Endothelial cell of umbilical vein (primary cell): ENCODE data around the gene NR5A1. TPM values are rescaled to one million over a fixed set of nuclear protein-coding genes. Genes with fewer than 3 reads are reported as not detected.

Experiments
- BruUV-seq: library from RNA; stranded (reverse); fragments of 400-500 nt; replicated peaks from 2 replicates; lab custom pipeline; 2021; lab: Mats Ljungman, UMichigan
- CTCF ChIA-PET: fragments of 300-600, 350-600 bp; sonication (Branson Sonifier 250); formaldehyde crosslinking; loops from one replicate; lab custom pipeline; 2021; ENCODE audit warnings: antibody characterized with exemption, inconsistent platforms; lab: Charles Lee
- POLR2A ChIA-PET: fragments of 300-600, 350-600 bp; sonication (Branson Sonifier 250); formaldehyde crosslinking; loops from one replicate; lab custom pipeline; 2021; ENCODE audit warnings: antibody characterized with exemption, inconsistent platforms; lab: Charles Lee
- DNase-seq: peaks from one replicate; pipeline ENCODE4 v3.0.0-alpha.2; 2011; ENCODE audit warnings: low read depth, low spot score
- FAIRE-seq: peaks from 2 replicates; lab custom pipeline; 2011; peaks lifted over from hg19 to GRCh38; lab: Jason Lieb, UNC
- H2AFZ ChIP-seq: 2 replicates; pipeline ENCODE4 v1.6.0; 2012; ENCODE audit warnings: low read depth, low read length, control low read depth, inconsistent platforms
- H3K27ac ChIP-seq: 2 replicates; pipeline ENCODE4 v1.5.1; 2011; ENCODE audit warnings: low read depth, mild to moderate bottlenecking, control low read depth, low read length, moderate library complexity; ENCODE audit not compliant: insufficient read depth
- H3K27me3 ChIP-seq, 2 experiments: 2 replicates each; pipeline versions ENCODE4 v1.6.0 to v1.6.1; 2011; ENCODE audit warnings: low read length in 2 of 2, mixed read lengths in 1 of 2; ENCODE audit not compliant: control insufficient read depth in 2 of 2, insufficient read depth in 2 of 2
- H3K36me3 ChIP-seq, 2 experiments: 2 replicates in 1 of 2; 3 replicates in 1 of 2; pipeline ENCODE4 v1.5.1; 2011; ENCODE audit warnings: low read length in 2 of 2, mild to moderate bottlenecking in 1 of 2, moderate library complexity in 1 of 2; ENCODE audit not compliant: control insufficient read depth in 2 of 2, insufficient read depth in 2 of 2; ENCODE audit errors: extremely low read depth in 1 of 2
- H3K4me1 ChIP-seq: 3 replicates; pipeline ENCODE4 v1.5.1; 2011; ENCODE audit warnings: mild to moderate bottlenecking, low read length; ENCODE audit not compliant: control insufficient read depth, insufficient read depth; ENCODE audit errors: extremely low read depth
- H3K4me2 ChIP-seq: 2 replicates; pipeline ENCODE4 v1.6.1; 2011; ENCODE audit warnings: low read length, control low read depth, mixed read lengths; ENCODE audit not compliant: insufficient read depth
- H3K4me3 ChIP-seq, 3 experiments: fragments of 200-600 bp in 1 of 3; sonication (generic), shearing (Covaris generic) in 1 of 3; replicated peaks in 1 of 3; 2 replicates each; pipeline ENCODE4 v1.5.1; 2011 to 2016; ENCODE audit warnings: control low read depth in 3 of 3, low read length in 3 of 3, mild to moderate bottlenecking in 2 of 3, inconsistent platforms in 1 of 3, low read depth in 1 of 3, moderate library complexity in 1 of 3; ENCODE audit not compliant: insufficient read depth in 1 of 3
- H3K79me2 ChIP-seq: 2 replicates; pipeline ENCODE4 v1.6.0; 2012; ENCODE audit warnings: low read length, inconsistent platforms; ENCODE audit not compliant: control insufficient read depth, insufficient read depth
- H3K9ac ChIP-seq: replicated peaks from 2 replicates; pipeline ENCODE3; 2011; ENCODE audit warnings: low read length, control low read depth; ENCODE audit not compliant: insufficient read depth; ENCODE audit errors: extremely low read depth
- H3K9me1 ChIP-seq: replicated peaks from 3 replicates; pipeline ENCODE4 v1.6.0; 2011; ENCODE audit warnings: mild to moderate bottlenecking, low read length; ENCODE audit not compliant: control insufficient read depth, insufficient read depth; ENCODE audit errors: extremely low read depth
- H3K9me3 ChIP-seq: replicated peaks from 2 replicates; pipeline ENCODE4 v1.5.1; 2012; ENCODE audit warnings: low read length, inconsistent platforms; ENCODE audit not compliant: control insufficient read depth, insufficient read depth
- H4K20me1 ChIP-seq: replicated peaks from 2 replicates; pipeline ENCODE3; 2011; ENCODE audit warnings: mild to moderate bottlenecking, low read length; ENCODE audit not compliant: control insufficient read depth, insufficient read depth; ENCODE audit errors: extremely low read depth
- EZH2 ChIP-seq: IDR thresholded peaks from 2 replicates; pipeline ENCODE4 v1.6.1; 2012; ENCODE audit warnings: borderline replicate concordance, low read depth, mild to moderate bottlenecking, moderate library complexity, low read length, inconsistent platforms; ENCODE audit not compliant: severe bottlenecking
- FOS ChIP-seq: IDR thresholded peaks from 2 replicates; pipeline ENCODE4 v1.6.1; 2011; ENCODE audit warnings: mild to moderate bottlenecking, low read length, moderate library complexity, borderline replicate concordance; ENCODE audit not compliant: insufficient read depth
- GATA2 ChIP-seq: IDR thresholded peaks from 2 replicates; pipeline ENCODE4 v1.7.0; 2011; ENCODE audit warnings: low read depth, mild to moderate bottlenecking, moderate library complexity, mixed read lengths, low read length; ENCODE audit not compliant: insufficient read length, insufficient read depth
- JUN ChIP-seq: IDR thresholded peaks from 2 replicates; pipeline ENCODE4 v1.6.1; 2011; ENCODE audit warnings: borderline replicate concordance, low read depth; ENCODE audit not compliant: insufficient read length, insufficient read depth
- MYC ChIP-seq: IDR thresholded peaks from one replicate; pipeline ENCODE4 v1.6.1; 2011; ENCODE audit warnings: mild to moderate bottlenecking, low read depth, low read length
- POLR2A ChIP-seq: IDR thresholded peaks from 2 replicates; pipeline ENCODE4 v1.6.1; 2012; ENCODE audit warnings: low read depth, mild to moderate bottlenecking, control low read depth, low read length
- POLR2AphosphoS5 ChIP-seq: IDR thresholded peaks from 2 replicates; pipeline ENCODE4 v1.6.1; 2012; ENCODE audit warnings: low read depth, mild to moderate bottlenecking, control low read depth, low read length, moderate library complexity; ENCODE audit not compliant: insufficient read depth
- dilution Hi-C: fragments of 300-500 bp; cut with MboI; formaldehyde crosslinking; loops from one replicate; pipeline ENCODE4 v1.15.0; 2019; ENCODE audit warnings: low sequenced_read_pairs; ENCODE audit not compliant: extremely low pct_ligation_motif_present
- intact Hi-C: fragments of 100-400 bp; cut with micrococcal nuclease; formaldehyde crosslinking; loops from one replicate; pipeline ENCODE4 v1.10.0; 2022
- polyA plus RNA-seq, 4 experiments: library from polyadenylated mRNA; depleted of rRNA in 3 of 4; stranded (reverse) in 3 of 4; unstranded in 1 of 4; fragments of >200 nt; gene quantifications; 2 replicates each; pipeline versions ENCODE4 v1.2.1 to v1.2.3, GENCODE V29; 2011 to 2012; ENCODE audit warnings: missing spikeins in 1 of 4
- total RNA-seq: library from RNA; stranded (reverse); gene quantifications from 2 replicates; pipeline ENCODE4 v1.2.3, GENCODE V29; 2021
- TF ChIP-seq, protein P1 (sequence below): IDR thresholded peaks from 2 replicates; pipeline ENCODE4 v1.6.1; 2011; ENCODE audit not compliant: insufficient read depth, insufficient read length
- TF ChIP-seq, protein P2 (sequence below), 2 donors: IDR thresholded peaks; 1 replicate in 1 of 2; 2 replicates in 1 of 2; pipeline ENCODE4 v1.5.1; 2011; ENCODE audit warnings: low read length in 2 of 2, mild to moderate bottlenecking in 2 of 2, moderate library complexity in 2 of 2, control low read depth in 1 of 2, inconsistent platforms in 1 of 2, low read depth in 1 of 2; ENCODE audit not compliant: insufficient read depth in 1 of 2; ENCODE audit errors: extremely low read depth in 1 of 2

Gene NR5A1
- total and polyA plus RNA-seq, 2 donors (not counting 3 experiments of a cell fraction or from before 2014, with no cell fraction given) = not detected

DNA sequence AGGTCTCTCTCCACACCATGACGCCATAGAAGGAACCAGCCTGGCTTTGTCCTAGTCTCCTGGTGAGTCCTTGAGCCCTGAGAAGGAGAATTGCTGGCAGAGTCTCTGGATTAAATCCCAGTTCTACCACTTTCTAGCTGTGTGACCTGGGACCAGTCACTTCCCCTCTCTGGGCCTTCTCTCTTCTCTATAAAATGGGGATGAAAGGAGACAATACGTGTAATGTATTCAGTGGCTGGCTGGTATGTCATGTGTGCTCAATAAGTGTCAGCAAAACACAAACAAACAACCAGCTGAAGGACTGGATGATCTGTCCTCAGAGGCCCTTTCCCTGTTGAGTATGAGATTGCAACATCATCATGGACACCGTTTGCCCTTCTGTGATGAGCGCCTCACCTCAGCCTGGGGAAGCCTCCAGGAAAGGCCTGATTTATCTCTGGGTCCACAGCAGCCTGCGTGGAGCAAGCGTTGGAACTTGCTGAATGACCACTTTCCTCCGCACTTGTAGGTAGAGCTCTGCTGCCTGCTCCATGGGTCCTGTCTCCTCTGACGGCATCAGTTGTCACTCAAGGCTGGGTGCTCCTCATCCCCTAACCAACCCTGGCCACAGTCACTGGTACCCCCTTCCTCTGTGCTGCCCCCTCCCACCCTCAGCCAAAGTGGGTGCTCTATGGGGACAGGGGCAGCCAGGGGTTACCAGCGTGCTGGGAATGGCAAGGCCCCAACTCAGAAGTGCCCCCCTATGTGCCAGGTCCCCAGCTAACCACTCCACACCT lies 3.6 kb upstream of the NR5A1 start:
- no peak for FAIRE-seq
- H3K79me2 ChIP-seq = no peaks in the 10 kb centered on the region
- H3K9me1 ChIP-seq = no peaks in the 10 kb centered on the region
- no peaks in the 10 kb centered on the region for H3K36me3 ChIP-seq
- peaks cover 3 to 5% of the 10 kb centered on the region in 2 experiments for H3K27me3 ChIP-seq
- H3K9me3 ChIP-seq = no peaks in the 10 kb centered on the region
- ChIA-PET CTCF (no interaction called here), POLR2A (no interaction called here)
- H4K20me1 ChIP-seq = no peaks in the 10 kb centered on the region
- H3K27ac ChIP-seq = no peak overlapping the region
- dilution Hi-C loops (no loop called here), intact Hi-C loops (no loop called here)
- no peak overlapping the region for H2AFZ ChIP-seq
- DNase-seq = no peak
- H3K4me1 ChIP-seq = no peaks in the 10 kb centered on the region
- no peak overlapping the region for H3K9ac ChIP-seq
- TF ChIP-seq MYC (no peak), FOS (no peak), EZH2 (no peak), JUN (no peak), POLR2AphosphoS5 (no peak), POLR2A (no peak), GATA2 (no peak)
- TF ChIP-seq, protein P1, sequence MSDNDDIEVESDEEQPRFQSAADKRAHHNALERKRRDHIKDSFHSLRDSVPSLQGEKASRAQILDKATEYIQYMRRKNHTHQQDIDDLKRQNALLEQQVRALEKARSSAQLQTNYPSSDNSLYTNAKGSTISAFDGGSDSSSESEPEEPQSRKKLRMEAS = no peak
- TF ChIP-seq, protein P2, sequence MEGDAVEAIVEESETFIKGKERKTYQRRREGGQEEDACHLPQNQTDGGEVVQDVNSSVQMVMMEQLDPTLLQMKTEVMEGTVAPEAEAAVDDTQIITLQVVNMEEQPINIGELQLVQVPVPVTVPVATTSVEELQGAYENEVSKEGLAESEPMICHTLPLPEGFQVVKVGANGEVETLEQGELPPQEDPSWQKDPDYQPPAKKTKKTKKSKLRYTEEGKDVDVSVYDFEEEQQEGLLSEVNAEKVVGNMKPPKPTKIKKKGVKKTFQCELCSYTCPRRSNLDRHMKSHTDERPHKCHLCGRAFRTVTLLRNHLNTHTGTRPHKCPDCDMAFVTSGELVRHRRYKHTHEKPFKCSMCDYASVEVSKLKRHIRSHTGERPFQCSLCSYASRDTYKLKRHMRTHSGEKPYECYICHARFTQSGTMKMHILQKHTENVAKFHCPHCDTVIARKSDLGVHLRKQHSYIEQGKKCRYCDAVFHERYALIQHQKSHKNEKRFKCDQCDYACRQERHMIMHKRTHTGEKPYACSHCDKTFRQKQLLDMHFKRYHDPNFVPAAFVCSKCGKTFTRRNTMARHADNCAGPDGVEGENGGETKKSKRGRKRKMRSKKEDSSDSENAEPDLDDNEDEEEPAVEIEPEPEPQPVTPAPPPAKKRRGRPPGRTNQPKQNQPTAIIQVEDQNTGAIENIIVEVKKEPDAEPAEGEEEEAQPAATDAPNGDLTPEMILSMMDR (IDR thresholded peaks at IDR 0.05; ENCODE audit: extremely low read depth in 1 of 2, insufficient read depth in 1 of 2, low read depth in 1 of 2, low read length in 2 of 2) = no peak
- H3K4me2 ChIP-seq = no peak overlapping the region
- no TSS peak for BruUV-seq
- H3K4me3 ChIP-seq = no peak overlapping the region
